Measurements from ENCODE around the gene SLCO4A1.

Gene SLCO4A1

GRCh38 chr20:62666736-62667529 is 24.6 kb downstream of the SLCO4A1 start:
- TF ChIP-seq CTCF (IDR thresholded peaks at IDR 0.05; ENCODE audit: low read depth, low read length), result no peak
- H3K36me3 ChIP-seq, result peaks cover 36% of the 10 kb centered on the region
- no peak for DNase-seq

GRCh38 chr20:62667530-62668440 is 25.5 kb downstream of the SLCO4A1 start:
- H3K4me1 ChIP-seq, result no peaks in the 10 kb centered on the region
- no peaks in the 10 kb centered on the region for H3K9me3 ChIP-seq
- no peak for DNase-seq
- peaks cover 36% of the 10 kb centered on the region for H3K36me3 ChIP-seq
- no peaks in the 10 kb centered on the region for H3K27me3 ChIP-seq
- TF ChIP-seq CTCF (IDR thresholded peaks at IDR 0.05; ENCODE audit: low read depth, low read length), result no peak
- H3K4me3 ChIP-seq (ENCODE audit: low read depth, low read length), result no peak overlapping the region

More at GRCh38 chr20:62666736-62667529, 24.6 kb downstream of the SLCO4A1 start:
- Histone ChIP-seq H3K9me3 (no peaks in the 10 kb centered on the region), H3K27me3 (no peaks in the 10 kb centered on the region), H3K4me1 (no peaks in the 10 kb centered on the region), H3K4me3 (ENCODE audit: low read depth, low read length) (no peak overlapping the region)

GRCh38 chr20:62668441-62669027 is 26.2 kb downstream of the SLCO4A1 start:
- TF ChIP-seq CTCF (IDR thresholded peaks at IDR 0.05; ENCODE audit: low read depth, low read length), result peak; percentile 96

GRCh38 chr20:62669249-62669648 is 26.9 kb downstream of the SLCO4A1 start:
- TF ChIP-seq CTCF (IDR thresholded peaks at IDR 0.05; ENCODE audit: low read depth, low read length), result no peak
- H3K36me3 ChIP-seq, result peaks cover 31% of the 10 kb centered on the region
- H3K4me1 ChIP-seq, result no peaks in the 10 kb centered on the region
- DNase-seq, result no peak
- H3K27me3 ChIP-seq, result no peaks in the 10 kb centered on the region
- no peaks in the 10 kb centered on the region for H3K9me3 ChIP-seq
- H3K4me3 ChIP-seq (ENCODE audit: low read depth, low read length), result no peak overlapping the region

More at GRCh38 chr20:62668441-62669027, 26.2 kb downstream of the SLCO4A1 start:
- Histone ChIP-seq H3K9me3 (no peaks in the 10 kb centered on the region), H3K27me3 (no peaks in the 10 kb centered on the region), H3K4me3 (ENCODE audit: low read depth, low read length) (no peak overlapping the region), H3K36me3 (peaks cover 32% of the 10 kb centered on the region), H3K4me1 (no peaks in the 10 kb centered on the region)
- DNase-seq, result peak; percentile 84

GRCh38 chr20:62670156-62670555 is 27.9 kb downstream of the SLCO4A1 start:
- peaks cover 28% of the 10 kb centered on the region for H3K36me3 ChIP-seq
- H3K4me3 ChIP-seq (ENCODE audit: low read depth, low read length), result no peak overlapping the region
- no peaks in the 10 kb centered on the region for H3K9me3 ChIP-seq
- no peaks in the 10 kb centered on the region for H3K27me3 ChIP-seq
- no peak for TF ChIP-seq CTCF (IDR thresholded peaks at IDR 0.05; ENCODE audit: low read depth, low read length)
- H3K4me1 ChIP-seq, result peaks cover under 1% of the 10 kb centered on the region; the same call in 1 of the 2 replicates
- no peak for DNase-seq
